ENCODE data around the gene ADAMTSL1. TPM values are rescaled to one million over a fixed set of nuclear protein-coding genes. Genes with fewer than 3 reads are reported as not detected.

Gene ADAMTSL1
- total and polyA plus RNA-seq, 4 donors: 0.31 to 3.4 (median 1.9) TPM

DNA sequence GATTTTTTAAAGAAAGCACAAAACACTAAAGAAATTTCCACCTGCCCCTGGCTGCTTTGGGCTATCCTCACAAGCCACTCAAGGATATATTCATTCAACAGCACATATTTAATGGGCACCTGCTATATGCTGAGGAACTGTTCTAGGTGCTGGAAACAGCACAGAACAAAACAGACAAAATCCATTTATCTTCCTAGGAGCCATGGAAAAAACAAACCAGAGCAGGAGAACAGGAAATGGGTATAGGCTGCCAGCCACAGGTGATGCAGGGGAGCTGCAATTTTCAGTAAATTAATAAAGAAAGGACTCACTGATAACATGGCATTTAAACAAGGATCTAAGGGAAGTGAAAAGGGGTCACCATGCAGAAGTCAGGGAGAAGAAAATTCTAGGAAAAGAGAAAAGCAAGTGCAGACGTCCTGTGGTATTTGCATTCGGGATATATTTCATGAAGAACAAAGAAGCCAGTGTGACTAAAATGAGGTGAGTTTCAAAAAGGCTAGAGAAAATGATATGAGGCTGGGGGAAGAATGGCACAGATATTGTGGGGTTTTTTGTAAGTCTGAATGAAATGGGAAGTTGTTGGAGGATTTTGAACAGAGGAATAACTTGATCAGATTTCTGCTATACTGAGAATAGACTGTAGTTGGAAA is 152.2 kb downstream of the ADAMTSL1 start:
- no peak overlapping the region for H3K9ac ChIP-seq (ENCODE audit: low read depth in 1 of 2, low read length in 2 of 2)
- H3K27ac ChIP-seq (ENCODE audit: low read depth in 1 of 2, low read length in 2 of 2): no peak overlapping the region
- no peak overlapping the region for H3K4me3 ChIP-seq (ENCODE audit: low read depth in 1 of 3, low read length in 3 of 3)
- no peaks in the 10 kb centered on the region for H3K36me3 ChIP-seq (ENCODE audit: control insufficient read depth in 4 of 4, insufficient read depth in 3 of 4, low read depth in 1 of 4, low read length in 3 of 4)
- no peaks in the 10 kb centered on the region for H3K27me3 ChIP-seq (ENCODE audit: control insufficient read depth in 4 of 4, insufficient read depth in 4 of 4, low read length in 3 of 4)
- no peak for TF ChIP-seq RXRA (IDR thresholded peaks at IDR 0.05)
- TF ChIP-seq RAD21 (IDR thresholded peaks at IDR 0.05): peak; percentile 8 to 15
- WGBS: 85% methylated on average over 2 of the region's 2 CpGs
- H3K4me1 ChIP-seq (ENCODE audit: control insufficient read depth in 4 of 4, insufficient read depth in 4 of 4, low read length in 3 of 4): peaks cover 0 to 6% (median 0%) of the 10 kb centered on the region in 4 donors
- H3K9me3 ChIP-seq (ENCODE audit: control insufficient read depth in 4 of 4, low read length in 3 of 4): no peaks in the 10 kb centered on the region
- DNase-seq (ENCODE audit: low spot score): no peak

- Histone ChIP-seq H3K4me1 (ENCODE audit: control insufficient read depth in 4 of 4, insufficient read depth in 4 of 4, low read length in 3 of 4) (no peaks in the 10 kb centered on the region), H3K4me3 (ENCODE audit: low read depth in 1 of 3, low read length in 3 of 3) (no peak overlapping the region), H3K9ac (ENCODE audit: low read depth in 1 of 2, low read length in 2 of 2) (no peak overlapping the region), H3K36me3 (ENCODE audit: control insufficient read depth in 4 of 4, insufficient read depth in 3 of 4, low read depth in 1 of 4, low read length in 3 of 4) (no peaks in the 10 kb centered on the region), H3K27me3 (ENCODE audit: control insufficient read depth in 4 of 4, insufficient read depth in 4 of 4, low read length in 3 of 4) (no peaks in the 10 kb centered on the region), H3K9me3 (ENCODE audit: control insufficient read depth in 4 of 4, low read length in 3 of 4) (no peaks in the 10 kb centered on the region), H3K27ac (ENCODE audit: low read depth in 1 of 2, low read length in 2 of 2) (no peak overlapping the region)
- TF ChIP-seq, protein P1, sequence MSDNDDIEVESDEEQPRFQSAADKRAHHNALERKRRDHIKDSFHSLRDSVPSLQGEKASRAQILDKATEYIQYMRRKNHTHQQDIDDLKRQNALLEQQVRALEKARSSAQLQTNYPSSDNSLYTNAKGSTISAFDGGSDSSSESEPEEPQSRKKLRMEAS (IDR thresholded peaks at IDR 0.05): no peak
- TF ChIP-seq, protein P2, sequence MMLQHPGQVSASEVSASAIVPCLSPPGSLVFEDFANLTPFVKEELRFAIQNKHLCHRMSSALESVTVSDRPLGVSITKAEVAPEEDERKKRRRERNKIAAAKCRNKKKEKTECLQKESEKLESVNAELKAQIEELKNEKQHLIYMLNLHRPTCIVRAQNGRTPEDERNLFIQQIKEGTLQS (IDR thresholded peaks at IDR 0.05): no peak
- TF ChIP-seq CTCF (IDR thresholded peaks at IDR 0.05; ENCODE audit: low read depth, low read length, missing input control) (no peak), NR2F2 (IDR thresholded peaks at IDR 0.05) (no peak), ZBTB33 (IDR thresholded peaks at IDR 0.05) (no peak), YY1 (IDR thresholded peaks at IDR 0.05) (no peak), RAD21 (IDR thresholded peaks at IDR 0.05) (no peak), HNF4G (IDR thresholded peaks at IDR 0.05) (no peak), GABPA (IDR thresholded peaks at IDR 0.05 in 1 of 2, conservative IDR thresholded peaks at IDR 0.05 in 1 of 2) (no peak), FOXA2 (IDR thresholded peaks at IDR 0.05) (no peak), SP1 (IDR thresholded peaks at IDR 0.05) (no peak), FOXA1 (IDR thresholded peaks at IDR 0.05) (no peak), EGR1 (IDR thresholded peaks at IDR 0.05; ENCODE audit: low read depth in 2 of 2) (no peak), HNF4A (conservative IDR thresholded peaks at IDR 0.05) (no peak), RXRA (IDR thresholded peaks at IDR 0.05) (no peak)
- TF ChIP-seq, protein P3, sequence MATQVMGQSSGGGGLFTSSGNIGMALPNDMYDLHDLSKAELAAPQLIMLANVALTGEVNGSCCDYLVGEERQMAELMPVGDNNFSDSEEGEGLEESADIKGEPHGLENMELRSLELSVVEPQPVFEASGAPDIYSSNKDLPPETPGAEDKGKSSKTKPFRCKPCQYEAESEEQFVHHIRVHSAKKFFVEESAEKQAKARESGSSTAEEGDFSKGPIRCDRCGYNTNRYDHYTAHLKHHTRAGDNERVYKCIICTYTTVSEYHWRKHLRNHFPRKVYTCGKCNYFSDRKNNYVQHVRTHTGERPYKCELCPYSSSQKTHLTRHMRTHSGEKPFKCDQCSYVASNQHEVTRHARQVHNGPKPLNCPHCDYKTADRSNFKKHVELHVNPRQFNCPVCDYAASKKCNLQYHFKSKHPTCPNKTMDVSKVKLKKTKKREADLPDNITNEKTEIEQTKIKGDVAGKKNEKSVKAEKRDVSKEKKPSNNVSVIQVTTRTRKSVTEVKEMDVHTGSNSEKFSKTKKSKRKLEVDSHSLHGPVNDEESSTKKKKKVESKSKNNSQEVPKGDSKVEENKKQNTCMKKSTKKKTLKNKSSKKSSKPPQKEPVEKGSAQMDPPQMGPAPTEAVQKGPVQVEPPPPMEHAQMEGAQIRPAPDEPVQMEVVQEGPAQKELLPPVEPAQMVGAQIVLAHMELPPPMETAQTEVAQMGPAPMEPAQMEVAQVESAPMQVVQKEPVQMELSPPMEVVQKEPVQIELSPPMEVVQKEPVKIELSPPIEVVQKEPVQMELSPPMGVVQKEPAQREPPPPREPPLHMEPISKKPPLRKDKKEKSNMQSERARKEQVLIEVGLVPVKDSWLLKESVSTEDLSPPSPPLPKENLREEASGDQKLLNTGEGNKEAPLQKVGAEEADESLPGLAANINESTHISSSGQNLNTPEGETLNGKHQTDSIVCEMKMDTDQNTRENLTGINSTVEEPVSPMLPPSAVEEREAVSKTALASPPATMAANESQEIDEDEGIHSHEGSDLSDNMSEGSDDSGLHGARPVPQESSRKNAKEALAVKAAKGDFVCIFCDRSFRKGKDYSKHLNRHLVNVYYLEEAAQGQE (IDR thresholded peaks at IDR 0.05): no peak
- WGBS: 74% methylated on average over 1 of the region's 1 CpG
- no peak for DNase-seq (ENCODE audit: low spot score)
Measured at GRCh38 chr9:18629136-18629535, 155.2 kb downstream of the ADAMTSL1 start.
